HCT116 (cell line): ENCODE measurements around the gene SEC16B. TPM values are rescaled to one million over a fixed set of nuclear protein-coding genes. Genes with fewer than 3 reads are reported as not detected.

ENCODE experiments used
- ATAC-seq: fragments of 200-7000 bp; cut with Tn5 transposase; 2 replicates; pipeline ENCODE4 v1.9.1; 2020; ENCODE audit warnings: mild to moderate bottlenecking, moderate library complexity
- BruUV-seq: library from RNA; stranded (reverse); fragments of 400-500 nt; replicated peaks from 2 replicates; lab custom pipeline; 2021; lab: Mats Ljungman, UMichigan
- CTCF ChIA-PET: fragments of 300-600 bp; sonication (Branson Sonifier 250); formaldehyde crosslinking; loops from one replicate; lab custom pipeline; 2021; ENCODE audit warnings: antibody characterized with exemption; lab: Charles Lee
- POLR2A ChIA-PET: fragments of 300-600, 350-600 bp; sonication (Branson Sonifier 250); formaldehyde crosslinking; loops from one replicate; lab custom pipeline; 2021; ENCODE audit warnings: antibody characterized with exemption; lab: Charles Lee
- RAD21 ChIA-PET, 2 experiments: fragments of 300-600 bp; sonication (Branson Sonifier 250); formaldehyde crosslinking; loops; one replicate each; lab custom pipeline; 2023; ENCODE audit warnings: low total read pairs in 2 of 2; ENCODE audit not compliant: uncharacterized antibody in 2 of 2, unreplicated experiment in 2 of 2, low non-redundant PET in 1 of 2; lab: Charles Lee
- DNase-seq: peaks from one replicate; pipeline ENCODE4 v3.0.0-alpha.2; 2010; ENCODE audit warnings: low read depth, low spot score
- H2AFZ ChIP-seq: fragments of 200-600 bp; shearing (Covaris generic), sonication (generic); 2 replicates; pipeline ENCODE4 v1.6.1; 2017; ENCODE audit warnings: low read depth, mixed run types, mixed read lengths, antibody characterized with exemption, low read length; ENCODE audit not compliant: poor library complexity, severe bottlenecking
- H3K27ac ChIP-seq: 2 replicates; pipeline ENCODE4 v1.5.1; 2012; ENCODE audit warnings: low read depth, low read length
- H3K27me3 ChIP-seq: fragments of 200-600 bp; sonication (generic); 2 replicates; pipeline ENCODE4 v1.6.1; 2016; ENCODE audit warnings: mixed run types, low read length, mixed read lengths; ENCODE audit not compliant: insufficient read depth
- H3K36me3 ChIP-seq, 2 experiments: fragments of 200-500 bp in 1 of 2; fragments of 200-600 bp in 1 of 2; sonication (Bioruptor generic) in 1 of 2; sonication (generic) in 1 of 2; 2 replicates each; pipeline versions ENCODE4 v1.5.1 to v1.6.1; 2014 to 2016; ENCODE audit warnings: low read length in 2 of 2, inconsistent platforms in 1 of 2, mixed read lengths in 1 of 2, mixed run types in 1 of 2; ENCODE audit not compliant: insufficient read depth in 2 of 2, control insufficient read depth in 1 of 2
- H3K4me1 ChIP-seq, 2 experiments: fragments of 200-600 bp in 1 of 2; sonication (generic) in 1 of 2; 2 replicates each; pipeline versions ENCODE4 v1.5.1 to v1.6.1; 2012 to 2017; ENCODE audit warnings: low read length in 2 of 2, inconsistent platforms in 1 of 2, mild to moderate bottlenecking in 1 of 2, mixed read lengths in 1 of 2, mixed run types in 1 of 2, moderate library complexity in 1 of 2; ENCODE audit not compliant: insufficient read depth in 2 of 2, control insufficient read depth in 1 of 2
- H3K4me2 ChIP-seq: fragments of 200-600 bp; sonication (generic); 2 replicates; pipeline ENCODE4 v1.6.1; 2017; ENCODE audit warnings: mixed run types, low read length, mixed read lengths
- H3K4me3 ChIP-seq, 2 experiments: fragments of 200-600 bp in 1 of 2; sonication (generic) in 1 of 2; replicated peaks in 1 of 2; 2 replicates each; pipeline ENCODE4 v1.5.1; 2011 to 2016; ENCODE audit warnings: low read length in 2 of 2, control low read depth in 1 of 2, low read depth in 1 of 2, mild to moderate bottlenecking in 1 of 2, mixed read lengths in 1 of 2, mixed run types in 1 of 2
- H3K79me2 ChIP-seq: fragments of 200-600 bp; sonication (generic); 2 replicates; pipeline ENCODE4 v1.6.1; 2017; ENCODE audit warnings: mild to moderate bottlenecking, mixed run types, low read length, moderate library complexity, mixed read lengths; ENCODE audit not compliant: insufficient read depth
- H3K9ac ChIP-seq: fragments of 200-600 bp; sonication (generic); 2 replicates; pipeline ENCODE4 v1.6.1; 2016; ENCODE audit warnings: low read length, mixed read lengths
- H3K9me2 ChIP-seq: fragments of 200-600 bp; sonication (generic), shearing (Covaris generic); 2 replicates; pipeline ENCODE4 v1.6.1; 2017; ENCODE audit warnings: mixed run types, mild to moderate bottlenecking, moderate library complexity; ENCODE audit not compliant: insufficient read depth
- H3K9me3 ChIP-seq, 2 experiments: fragments of 200-500 bp in 1 of 2; fragments of 200-600 bp in 1 of 2; sonication (Bioruptor generic) in 1 of 2; sonication (generic) in 1 of 2; 2 replicates each; pipeline ENCODE4 v1.6.1; 2014 to 2017; ENCODE audit warnings: low read length in 2 of 2, mixed read lengths in 2 of 2, inconsistent platforms in 1 of 2, low read depth in 1 of 2, mild to moderate bottlenecking in 1 of 2, mixed run types in 1 of 2, moderate library complexity in 1 of 2; ENCODE audit not compliant: control insufficient read depth in 1 of 2, insufficient read depth in 1 of 2
- H4K20me1 ChIP-seq: fragments of 200-600 bp; sonication (generic), shearing (Covaris generic); 2 replicates; pipeline ENCODE4 v1.6.1; 2017; ENCODE audit warnings: mixed run types, mild to moderate bottlenecking, moderate library complexity; ENCODE audit not compliant: insufficient read depth
- CBX3 ChIP-seq: IDR thresholded peaks from 2 replicates; pipeline ENCODE4 v1.6.1; 2012; ENCODE audit warnings: low read depth
- CTCF ChIP-seq, 3 experiments: fragments of 200-600 bp in 1 of 3; sonication (generic) in 1 of 3; IDR thresholded peaks in 2 of 3; conservative IDR thresholded peaks in 1 of 3; 2 replicates each; pipeline ENCODE4 v1.5.1; 2012 to 2017; ENCODE audit warnings: low read depth in 2 of 3, low read length in 2 of 3, antibody characterized with exemption in 1 of 3, borderline replicate concordance in 1 of 3, control low read depth in 1 of 3, mild to moderate bottlenecking in 1 of 3, mixed read lengths in 1 of 3, mixed run types in 1 of 3, moderate library complexity in 1 of 3; ENCODE audit not compliant: insufficient read depth in 1 of 3
- FOSL1 ChIP-seq: IDR thresholded peaks from 2 replicates; pipeline ENCODE4 v1.6.1; 2012; ENCODE audit warnings: low read depth
- JUND ChIP-seq: IDR thresholded peaks from 2 replicates; pipeline ENCODE4 v1.6.1; 2012
- MAX ChIP-seq: IDR thresholded peaks from 2 replicates; pipeline ENCODE4 v1.6.1; 2012
- POLR2AphosphoS5 ChIP-seq: IDR thresholded peaks from 2 replicates; pipeline ENCODE4 v1.6.1; 2011; ENCODE audit warnings: mild to moderate bottlenecking, low read depth, low read length, moderate library complexity
- SRF ChIP-seq: IDR thresholded peaks from 2 replicates; pipeline ENCODE4 v1.6.1; 2012; ENCODE audit warnings: low read depth
- ZNF274 ChIP-seq: fragments of 200-500 bp; sonication (Bioruptor generic); IDR thresholded peaks from 2 replicates; pipeline ENCODE4 v1.6.1; 2014; ENCODE audit warnings: mild to moderate bottlenecking, low read depth, low read length, inconsistent platforms
- intact Hi-C: fragments of 100-400 bp; cut with micrococcal nuclease; formaldehyde crosslinking; loops from 2 replicates; pipeline ENCODE4 v1.10.0; 2022
- total RNA-seq: library from RNA; stranded (reverse); gene quantifications from one replicate; pipeline ENCODE4 v1.2.1, GENCODE V29; 2021; ENCODE audit not compliant: unreplicated experiment

Gene SEC16B
- total RNA-seq, 1 experiment from 2014 or later = 1.2 TPM

- Histone ChIP-seq H3K9ac (no peak overlapping the region), H3K4me3 (no peak overlapping the region), H3K79me2 (no peaks in the 10 kb centered on the region), H3K27ac (no peak overlapping the region), H3K27me3 (no peaks in the 10 kb centered on the region), H3K9me3 (no peaks in the 10 kb centered on the region), H3K4me2 (no peak overlapping the region), H2AFZ (no peak overlapping the region), H3K36me3 (no peaks in the 10 kb centered on the region), H3K4me1 (no peaks in the 10 kb centered on the region), H3K9me2 (no peaks in the 10 kb centered on the region), H4K20me1 (no peaks in the 10 kb centered on the region)
- ChIA-PET POLR2A (no interaction called here), CTCF (interaction anchor here (1.5 kb wide), 1 partner anchor 355 kb away, joined by 4 read pairs; no protein-coding TSS in a partner anchor), RAD21 (no interaction called here)
- TF ChIP-seq POLR2AphosphoS5 (no peak), CBX3 (no peak), SRF (no peak), CTCF (IDR thresholded peaks at IDR 0.05 in 2 of 3, conservative IDR thresholded peaks at IDR 0.05 in 1 of 3; ENCODE audit: borderline replicate concordance in 1 of 3, insufficient read depth in 1 of 3, low read depth in 2 of 3, low read length in 2 of 3) (no peak), ZNF274 (no peak), JUND (no peak), FOSL1 (no peak), MAX (no peak)
- no peak for ATAC-seq
- intact Hi-C loops = loop anchor here (10.0 kb wide), 3 partner anchors 759 to 1379 kb away; no protein-coding TSS in a partner anchor
- no peak for DNase-seq
- no TSS peak for BruUV-seq
Measured at GRCh38 chr1:177944016-177944949, 25.6 kb downstream of the SEC16B start.
